ENCODE results near the gene CLNS1A.
"Not testable (repeated sequence)": the region's sequence is repeated elsewhere in the genome, so short reads cannot be mapped to it uniquely, and the experiment has no call there.

Gene CLNS1A, protein sequence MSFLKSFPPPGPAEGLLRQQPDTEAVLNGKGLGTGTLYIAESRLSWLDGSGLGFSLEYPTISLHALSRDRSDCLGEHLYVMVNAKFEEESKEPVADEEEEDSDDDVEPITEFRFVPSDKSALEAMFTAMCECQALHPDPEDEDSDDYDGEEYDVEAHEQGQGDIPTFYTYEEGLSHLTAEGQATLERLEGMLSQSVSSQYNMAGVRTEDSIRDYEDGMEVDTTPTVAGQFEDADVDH

DNA sequence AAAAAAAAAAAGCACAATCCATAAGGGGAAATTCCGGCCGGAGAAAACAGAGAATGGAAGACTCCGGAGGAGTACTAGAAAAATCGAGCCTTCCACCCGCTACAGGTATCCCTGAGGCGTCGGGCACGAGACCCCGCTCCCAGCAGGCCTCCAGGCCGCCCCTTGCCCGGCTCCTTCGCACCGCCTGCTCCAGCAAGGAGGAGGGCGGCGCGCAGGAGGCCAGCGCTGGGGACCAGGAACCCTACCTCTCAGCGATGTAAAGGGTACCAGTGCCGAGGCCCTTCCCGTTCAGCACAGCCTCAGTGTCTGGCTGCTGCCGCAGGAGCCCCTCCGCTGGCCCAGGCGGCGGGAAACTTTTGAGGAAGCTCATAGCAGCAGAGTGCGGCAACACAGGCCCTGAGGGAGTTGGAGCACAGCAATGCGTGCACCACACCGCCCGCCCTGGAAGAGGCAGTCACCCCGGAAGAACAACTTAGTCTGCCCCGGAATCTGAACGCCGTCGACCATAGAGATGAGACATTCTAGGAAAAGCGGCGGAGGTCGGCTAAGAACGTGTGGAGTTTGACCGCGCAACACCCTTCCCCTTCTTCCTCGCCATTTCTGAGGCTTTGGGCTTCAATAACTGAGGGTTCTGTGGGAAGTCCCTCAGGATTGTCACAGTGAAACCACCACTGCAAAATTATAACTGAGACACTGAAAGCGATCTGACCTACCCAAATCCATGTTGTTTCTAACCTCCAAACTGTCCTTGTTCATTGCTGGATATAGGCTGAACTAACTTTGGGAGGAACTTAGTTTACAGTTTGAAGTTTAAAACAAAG, at the start of gene CLNS1A:
Gene CLNS1A (minus strand): TSS at position 450 of the 821 bp plus-strand sequence. CDS start 80 bp downstream, at position 370.
- DNase-seq, result peak; percentile 79

DNA sequence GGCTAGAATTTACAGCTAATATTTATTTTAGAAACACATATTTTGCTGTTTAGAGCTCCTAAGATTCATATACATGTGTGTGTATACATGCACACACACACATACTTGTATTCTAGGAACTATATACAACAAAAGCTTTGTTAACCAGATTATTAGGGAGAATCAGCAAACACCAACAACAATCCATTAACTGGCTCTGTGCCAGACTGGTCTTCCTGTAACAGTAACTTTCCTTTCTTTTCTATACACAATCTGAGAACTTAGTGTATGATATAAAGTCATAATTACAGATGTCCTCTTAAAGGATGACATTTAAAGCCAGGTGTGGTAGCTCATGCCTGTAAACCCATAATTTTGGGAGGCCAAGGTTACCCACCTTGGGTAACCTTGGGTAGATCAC, 49.5 kb upstream of the CLNS1A start:
- no peak for DNase-seq

DNA sequence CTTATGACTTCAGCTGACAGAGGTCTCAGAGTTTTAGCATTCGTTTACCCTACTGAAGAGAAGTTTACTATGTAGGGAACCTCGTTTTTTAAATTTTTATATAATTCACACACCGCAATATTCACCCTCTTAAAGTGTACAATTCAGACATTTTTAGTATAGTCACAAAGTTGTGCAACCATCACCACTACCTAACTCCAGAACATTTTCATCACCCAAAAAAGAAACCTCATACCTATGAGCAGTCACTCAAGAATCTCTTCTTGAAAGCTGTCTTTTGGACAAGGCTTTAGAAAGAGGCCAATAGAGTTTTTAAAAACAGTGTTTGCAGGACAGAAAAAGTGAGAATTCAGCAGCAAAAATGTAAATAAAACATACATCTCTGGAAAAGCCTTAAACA, 39.5 kb upstream of the CLNS1A start:
- no peak for DNase-seq

DNA sequence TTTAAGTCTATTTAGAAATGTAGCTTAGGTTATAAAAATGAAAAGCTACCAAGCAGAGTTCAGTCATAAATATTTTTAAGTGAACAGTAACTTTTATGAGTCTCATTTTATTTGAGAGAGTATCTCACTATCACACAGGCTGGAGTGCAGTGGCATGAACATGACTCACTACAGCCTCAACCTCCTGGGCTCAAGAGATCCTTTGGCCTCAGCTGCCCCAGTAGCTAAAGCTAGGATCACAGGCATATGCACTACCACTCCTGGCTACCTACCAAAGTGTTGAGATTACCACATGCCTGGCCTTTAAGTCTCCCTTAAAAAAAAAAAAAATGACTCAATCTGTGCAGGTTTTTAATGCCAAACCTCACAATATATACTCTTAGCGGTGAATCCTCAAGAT, 34.7 kb upstream of the CLNS1A start:
- DNase-seq, result no peak

DNA sequence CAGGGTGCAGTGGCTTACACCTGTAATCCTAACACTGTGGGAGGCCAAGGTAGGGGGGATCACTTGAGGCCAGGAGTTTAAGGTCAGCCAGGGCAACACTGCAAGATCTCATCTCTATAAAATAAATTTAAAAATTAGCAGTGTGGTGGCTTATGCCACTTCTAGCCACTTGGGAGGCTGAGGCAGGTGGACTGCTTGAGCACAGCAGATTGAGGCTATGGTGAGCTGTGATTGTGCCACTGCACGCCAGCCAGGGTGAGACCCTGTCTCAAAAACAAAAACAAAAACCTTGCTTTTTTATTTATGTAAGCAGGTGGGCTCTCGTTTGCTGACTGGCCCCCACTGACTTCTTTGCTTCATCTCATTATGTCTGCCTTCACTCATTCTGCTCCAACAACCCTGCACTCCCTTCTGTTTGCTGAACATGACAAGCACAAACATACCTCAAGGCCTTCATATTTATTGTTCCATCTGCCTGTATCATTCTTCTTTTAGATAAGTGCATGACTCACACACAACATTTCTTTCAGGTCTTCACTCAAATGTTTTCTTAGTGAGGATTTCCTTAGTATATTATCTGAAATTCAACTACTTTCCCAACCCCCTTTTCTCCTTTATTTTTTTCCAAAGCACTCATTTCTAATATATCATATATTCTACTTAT, 32.4 kb upstream of the CLNS1A start:
- DNase-seq, result no peak

DNA sequence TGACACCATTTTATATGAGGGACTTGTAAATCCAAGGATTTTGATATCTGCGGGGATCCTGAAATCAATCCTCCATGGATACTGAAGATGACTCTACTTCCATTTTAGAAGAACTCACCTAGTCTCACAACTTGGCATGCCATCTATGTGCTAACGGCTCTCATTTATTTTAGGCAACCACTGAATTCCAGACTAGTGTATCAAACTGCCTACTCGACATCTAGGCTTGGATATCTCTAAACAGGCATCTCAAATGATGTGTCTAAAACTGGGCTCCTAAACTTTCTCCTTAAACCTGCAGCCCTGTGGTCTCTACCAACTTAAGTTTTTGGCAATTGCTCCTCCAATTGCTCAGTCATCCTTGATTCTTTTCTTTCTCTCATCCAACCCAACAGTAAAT, 31.2 kb upstream of the CLNS1A start:
- no peak for DNase-seq

DNA sequence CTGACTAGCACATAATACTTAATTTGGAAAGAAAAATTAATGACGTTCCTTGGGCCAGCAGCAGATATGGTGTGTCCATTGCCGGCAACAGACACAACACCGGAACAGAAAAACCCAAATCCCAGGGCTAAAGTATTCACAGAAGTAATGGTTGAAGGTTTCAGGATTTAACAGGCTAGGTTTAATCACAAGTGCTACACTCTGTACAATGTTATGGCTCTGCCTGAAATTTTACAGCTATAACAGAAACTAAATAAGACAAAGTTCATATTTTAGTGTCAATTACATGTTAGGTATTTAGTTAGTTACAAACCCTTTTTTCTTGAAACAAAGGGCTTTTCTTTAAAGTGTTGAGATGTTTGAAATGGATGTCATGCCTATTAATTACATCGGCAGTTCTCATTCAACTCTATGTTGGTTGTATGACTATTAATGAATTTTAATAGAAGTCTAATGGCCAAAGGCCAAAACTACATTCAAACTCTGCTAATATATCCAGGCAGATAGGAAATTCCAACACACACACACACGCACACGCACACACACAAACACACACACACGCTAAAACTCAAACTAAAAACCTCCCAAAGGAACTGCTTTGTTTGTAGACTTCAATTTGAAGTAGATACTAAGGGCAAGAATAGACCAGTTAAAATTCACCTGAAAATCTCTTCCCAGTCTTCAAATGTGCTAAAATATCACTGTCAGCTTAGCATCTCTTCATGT, 27.8 kb upstream of the CLNS1A start:
- no peak for DNase-seq

DNA sequence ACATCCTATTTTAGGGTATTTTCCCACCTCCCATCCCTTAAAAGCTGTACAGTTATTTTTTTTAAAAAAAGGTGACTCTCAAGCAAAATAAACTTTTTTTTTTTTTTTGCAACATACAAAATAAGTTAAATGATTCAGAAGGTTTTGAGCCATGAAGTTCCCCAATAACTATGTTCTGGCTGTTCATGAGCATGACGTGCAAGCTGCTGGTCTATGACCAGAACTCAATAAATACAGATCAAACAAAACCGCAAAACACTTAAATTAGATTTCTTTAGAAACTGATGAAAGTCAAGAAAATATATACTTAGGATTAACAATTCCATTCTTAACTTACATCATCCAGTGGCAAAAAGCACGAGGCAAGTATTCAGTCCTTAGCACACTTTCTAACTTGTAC, 24.1 kb upstream of the CLNS1A start:
- DNase-seq, result no peak

DNA sequence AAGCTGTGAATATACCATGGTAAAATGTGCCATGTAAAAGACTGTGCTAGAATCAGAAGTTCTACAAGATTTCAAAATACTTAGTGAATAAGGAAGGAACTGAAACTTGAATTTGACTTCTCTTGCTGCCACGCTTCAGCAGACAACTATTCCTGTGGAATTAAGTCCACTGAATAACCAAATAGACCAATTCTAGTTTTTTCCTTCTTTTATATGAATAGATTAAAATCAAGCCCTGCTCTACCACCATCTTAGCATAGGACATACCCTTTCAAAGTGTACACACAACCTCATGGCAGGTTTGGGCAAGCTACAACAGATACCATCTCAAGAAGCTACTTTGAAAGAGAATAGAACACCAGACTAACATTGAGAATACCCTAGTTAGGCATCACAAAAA, 23.4 kb upstream of the CLNS1A start:
- DNase-seq, result no peak

DNA sequence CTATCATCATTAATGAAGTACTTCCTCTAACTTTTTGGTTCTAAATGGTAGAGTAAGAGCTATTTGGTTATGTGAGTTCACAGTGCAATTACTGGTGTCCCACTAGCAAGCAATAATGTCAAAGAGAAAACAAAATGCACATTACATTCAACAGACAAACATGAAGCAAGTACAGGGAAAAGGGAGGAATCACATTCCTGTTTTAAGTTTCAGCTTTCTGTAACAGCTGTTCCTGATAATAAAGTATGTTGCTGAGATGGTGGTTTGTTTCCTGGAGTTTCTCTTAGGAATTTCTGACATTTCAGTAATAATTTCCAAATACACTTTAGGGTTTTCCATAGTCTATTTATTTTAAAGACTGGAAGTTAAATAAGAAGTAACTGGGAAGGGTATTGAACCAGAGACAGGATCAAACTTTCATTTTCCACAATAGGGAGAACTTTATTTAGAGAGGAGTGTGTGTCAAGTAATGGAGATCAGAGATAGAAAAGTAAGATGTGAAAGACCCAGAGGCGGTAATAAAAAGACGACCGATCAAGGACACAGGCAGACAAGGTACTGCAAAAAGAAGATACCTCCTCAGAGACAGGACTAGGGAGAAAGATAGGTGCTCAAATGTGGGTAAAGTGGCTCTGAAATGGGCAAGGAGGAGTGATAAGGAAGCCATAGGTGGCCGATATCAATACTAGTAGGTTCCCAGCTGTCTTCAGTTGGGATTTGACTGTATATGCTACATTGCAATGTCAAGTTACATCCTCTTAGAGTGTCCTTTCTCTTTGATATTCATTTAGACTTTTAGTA, 20.8 kb upstream of the CLNS1A start:
- DNase-seq, result no peak

DNA sequence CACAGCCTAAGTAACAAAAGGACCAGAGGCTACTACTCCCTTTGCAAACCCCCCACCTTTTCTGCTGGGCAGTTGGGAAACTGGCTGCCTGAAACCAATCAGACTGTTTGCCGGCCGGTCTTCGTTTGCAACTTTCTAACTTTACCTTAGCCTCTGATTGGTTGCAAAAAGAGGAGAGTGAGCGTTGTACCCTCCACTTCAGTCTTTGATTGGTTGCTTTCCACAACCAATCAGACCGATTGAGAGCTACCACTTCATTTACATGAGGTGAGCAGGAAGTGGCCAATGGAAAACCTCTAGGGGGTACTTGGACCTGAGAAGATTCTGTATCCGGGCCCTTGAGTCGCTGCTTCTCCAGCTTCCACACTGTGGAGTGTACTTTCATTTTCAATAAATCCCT, 18.8 kb upstream of the CLNS1A start:
- DNase-seq, result no peak

DNA sequence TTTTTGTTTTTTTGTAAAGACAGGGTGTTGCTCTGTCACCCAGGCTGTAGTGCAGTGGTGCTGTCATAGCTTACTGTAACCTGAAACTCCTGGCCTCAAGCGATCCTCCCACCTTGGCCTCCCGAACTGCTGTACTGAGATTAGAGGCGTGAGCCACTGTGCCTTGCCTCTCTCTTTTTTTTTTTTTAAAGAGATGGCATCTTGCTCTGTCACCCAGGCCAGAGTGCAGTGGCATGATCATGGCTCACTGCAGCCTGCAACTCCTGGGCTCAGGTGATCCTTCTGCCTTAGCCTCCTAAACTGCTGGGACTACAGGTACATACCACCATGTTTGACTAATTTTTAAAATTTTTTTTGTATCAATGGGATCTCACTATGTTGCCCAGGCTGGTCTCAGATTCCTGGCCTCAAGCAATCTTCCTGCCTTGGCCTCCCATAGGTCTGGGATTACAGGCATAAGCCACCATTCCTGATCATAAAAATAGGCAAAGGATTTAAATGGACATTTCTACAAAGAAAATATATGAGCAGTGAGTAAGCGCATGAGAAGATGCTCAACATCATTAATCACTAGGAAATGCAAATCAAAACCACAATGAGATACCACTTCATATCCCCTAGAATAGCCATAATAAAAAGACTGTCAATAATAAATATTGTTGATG, 17.3 kb upstream of the CLNS1A start:
- no peak for DNase-seq

DNA sequence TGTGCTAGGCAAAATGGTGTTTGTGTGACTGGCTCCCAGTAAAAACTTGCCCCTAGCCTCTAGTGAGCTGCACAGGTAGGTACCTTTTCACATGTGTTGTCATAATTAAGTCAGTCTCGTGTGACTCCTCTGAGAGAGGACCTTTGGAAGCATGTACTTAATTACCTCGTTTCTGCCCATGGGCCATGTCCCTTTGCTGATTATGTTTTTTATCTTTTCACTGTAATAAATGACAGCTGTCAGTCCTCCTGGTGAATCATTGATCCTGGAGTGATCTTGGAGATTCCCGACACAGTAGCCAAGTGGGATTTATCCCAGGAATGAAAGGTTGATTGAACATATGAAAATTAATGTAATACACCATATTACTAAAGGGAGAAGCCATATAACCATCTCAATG, 12.5 kb upstream of the CLNS1A start:
- no peak for DNase-seq

DNA sequence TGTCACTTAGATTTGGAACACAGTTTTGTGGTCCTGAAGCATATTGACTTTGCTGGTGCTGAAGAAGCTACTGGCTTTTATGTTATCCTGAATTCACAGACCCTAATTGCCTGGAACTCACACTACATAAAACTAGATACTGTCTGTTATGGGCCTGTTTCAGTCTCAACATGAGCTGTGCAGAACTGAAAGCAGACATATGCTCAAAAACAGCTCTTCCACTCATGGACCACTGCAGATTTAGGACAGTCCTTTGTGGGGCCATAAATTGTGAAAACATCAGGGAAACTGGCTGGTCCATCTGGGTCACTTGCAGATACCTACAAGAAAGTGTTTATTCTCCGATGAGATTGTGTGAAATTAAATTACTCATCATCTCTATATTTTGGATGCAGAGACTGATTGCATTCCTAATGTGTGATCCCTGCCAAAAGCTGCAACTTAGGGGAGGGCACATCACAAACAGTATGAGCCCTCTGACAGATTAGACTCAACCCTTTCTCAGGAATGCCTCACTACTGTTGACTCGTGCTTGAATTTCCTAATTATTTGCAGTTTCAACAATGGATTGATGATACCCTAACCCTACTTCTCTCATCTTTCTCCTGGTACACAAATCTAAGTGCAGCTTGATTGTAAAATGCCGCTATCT, 10.2 kb upstream of the CLNS1A start:
- DNase-seq, result no peak

DNA sequence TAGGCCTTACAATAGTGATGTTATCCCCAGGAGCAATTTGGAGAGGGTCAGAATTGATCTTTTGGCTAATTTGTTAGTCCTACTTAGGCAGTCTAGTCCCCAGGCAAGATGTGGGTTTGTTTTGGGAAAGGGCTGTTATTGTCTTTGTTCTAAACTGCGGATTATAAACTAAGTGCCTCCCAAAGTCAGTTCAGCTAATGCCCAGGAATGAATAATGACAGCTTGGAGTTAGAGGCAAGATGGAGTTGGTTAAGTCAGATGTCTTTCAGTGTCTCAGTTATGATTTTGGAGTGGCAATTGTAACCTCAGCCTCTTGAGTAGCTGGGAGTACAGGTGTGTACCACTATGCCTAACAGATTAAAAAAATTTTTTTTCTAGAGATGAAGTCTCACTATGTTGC, 7.3 kb upstream of the CLNS1A start:
- DNase-seq, result no peak

DNA sequence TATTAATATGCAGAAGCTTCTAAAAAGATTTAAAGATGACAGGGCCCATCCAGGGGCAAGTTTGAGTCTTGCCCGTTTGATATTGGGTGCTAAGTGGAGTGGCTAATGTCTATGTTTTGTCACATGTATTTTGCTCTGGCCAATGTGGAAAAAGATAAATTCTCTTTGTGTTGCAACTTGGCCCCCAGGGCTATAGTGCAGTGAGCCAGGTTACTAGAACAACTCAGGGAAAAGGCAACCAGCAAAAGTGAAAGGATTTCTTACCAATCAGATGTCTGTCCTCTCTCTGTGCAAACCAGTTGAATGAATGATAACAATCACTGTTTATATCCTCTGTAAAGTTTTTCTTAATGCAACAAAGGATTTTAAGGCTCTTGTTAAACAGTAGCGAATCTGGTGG, 4.6 kb upstream of the CLNS1A start:
- DNase-seq, result no peak

DNA sequence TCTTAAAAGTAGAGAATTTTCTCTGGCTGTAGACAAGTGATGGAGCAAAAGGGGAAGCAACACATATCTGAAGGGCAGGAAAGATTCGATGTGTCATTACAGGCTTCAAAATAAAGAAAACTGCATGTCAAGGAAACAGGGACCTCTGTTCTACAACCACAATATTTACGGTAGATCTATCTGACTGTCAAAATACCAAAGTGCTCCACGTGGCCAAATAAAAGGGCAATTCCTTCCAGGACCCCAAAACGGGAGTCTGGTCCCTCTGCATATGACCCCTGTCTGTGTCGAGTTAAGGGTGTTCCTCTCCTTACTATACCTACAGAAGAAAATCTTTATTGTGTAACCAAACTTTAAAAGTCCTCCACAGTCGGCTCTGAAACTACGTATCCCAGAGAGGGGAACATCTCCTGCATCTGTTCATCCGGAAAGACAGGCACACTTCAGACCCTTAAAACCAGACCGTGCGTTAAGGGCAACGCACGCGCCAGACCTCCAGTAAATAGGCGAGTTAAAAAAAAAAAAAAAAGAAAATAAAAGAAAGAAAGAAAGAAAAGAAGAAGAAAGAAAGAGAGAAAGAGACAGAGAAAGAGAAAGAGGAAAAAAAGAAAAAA, 756 bp downstream of the CLNS1A start:
- no peak for DNase-seq

DNA sequence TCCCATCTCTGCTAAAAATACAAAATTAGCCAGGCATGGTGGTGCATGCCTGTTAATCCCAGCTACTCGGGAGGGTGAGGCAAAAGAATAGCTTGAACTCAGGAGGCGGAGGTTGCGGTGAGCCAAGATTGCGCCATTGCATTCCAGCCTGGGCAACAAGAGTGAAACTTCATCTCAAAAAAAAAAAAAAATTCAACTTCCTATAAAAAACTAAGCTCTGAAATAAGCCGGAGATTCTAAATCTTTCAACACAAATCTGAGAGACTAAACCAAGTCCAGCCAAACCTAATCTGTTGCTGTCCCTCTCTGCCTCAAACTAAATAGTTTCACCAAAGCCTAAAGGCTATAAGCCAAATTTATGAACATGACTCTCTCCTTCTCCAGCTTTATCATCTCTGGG, 3.7 kb downstream of the CLNS1A start:
- not testable (repeated sequence) for DNase-seq

DNA sequence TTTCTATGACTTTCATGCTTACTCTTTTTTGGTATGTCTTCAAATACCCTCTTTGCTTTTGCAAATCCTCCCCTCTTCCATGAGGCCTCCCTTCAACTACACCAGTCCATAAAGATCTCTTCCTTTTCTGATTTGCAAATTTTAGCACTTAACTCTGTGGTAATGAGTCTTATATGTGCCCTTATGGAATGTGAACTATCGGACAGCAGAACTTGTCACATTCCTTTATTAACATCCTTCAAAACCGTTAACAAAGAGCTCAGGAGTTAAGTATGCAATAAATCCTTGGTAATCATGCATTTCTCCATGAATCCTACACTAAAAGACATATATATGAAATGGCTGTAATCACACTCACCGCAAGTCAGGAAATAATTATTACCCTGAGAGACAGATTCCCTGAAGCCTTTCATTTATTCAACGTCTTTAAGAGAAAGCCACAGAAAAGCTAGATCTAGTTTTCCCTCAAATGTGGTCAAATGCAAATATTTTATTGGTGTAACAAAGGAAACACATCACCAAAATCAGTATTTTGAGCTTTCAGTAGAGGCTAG, 7.4 kb downstream of the CLNS1A start:
- no peak for DNase-seq

DNA sequence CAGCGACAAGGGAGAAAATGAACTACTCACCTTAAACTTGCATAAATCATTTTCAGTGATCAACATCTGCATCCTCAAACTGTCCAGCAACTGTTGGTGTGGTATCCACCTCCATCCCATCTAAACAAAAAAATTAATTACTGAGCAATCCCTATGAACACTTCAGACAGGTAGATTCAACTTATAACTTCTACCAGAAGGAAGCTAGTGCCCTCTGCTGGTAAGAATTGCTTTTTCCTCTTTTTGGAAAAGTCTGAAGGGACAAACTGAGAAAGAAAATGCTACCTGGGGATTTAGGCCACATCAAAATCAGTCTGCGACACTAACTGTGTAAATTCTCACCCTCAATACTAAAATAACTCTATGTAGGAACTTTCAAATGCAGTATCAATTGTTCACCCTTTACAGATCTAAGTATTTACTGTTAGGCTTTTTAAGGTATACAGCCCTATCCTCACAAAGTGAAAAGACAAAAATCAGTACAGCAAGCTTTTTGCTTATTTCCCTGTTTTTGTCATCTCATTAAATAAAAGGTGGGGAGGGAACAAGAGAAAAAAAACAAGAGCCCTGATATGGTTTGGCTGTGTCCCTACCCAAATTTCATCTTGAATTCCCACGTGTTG, 17.9 kb downstream of the CLNS1A start:
- DNase-seq, result no peak
